ENCODE measurements around the gene PKP1.

- no peak for TF ChIP-seq GATA2 (IDR thresholded peaks at IDR 0.05; ENCODE audit: low read depth, low read length)
- no peak for TF ChIP-seq GATA3 (IDR thresholded peaks at IDR 0.05; ENCODE audit: low read depth, low read length)
Measured at GRCh38 chr1:201240171-201240570, 43.1 kb upstream of the PKP1 start.
